GM18508 (cell line): ENCODE results near the gene HES4.

Source experiments
- ATAC-seq: cut with Tn5 transposase; IDR thresholded peaks from one replicate; pipeline ENCODE4 v1.9.1; 2021; ENCODE audit warnings: moderate number of reproducible peaks; ENCODE audit not compliant: insufficient read depth, unreplicated experiment

HES4 gene, protein sequence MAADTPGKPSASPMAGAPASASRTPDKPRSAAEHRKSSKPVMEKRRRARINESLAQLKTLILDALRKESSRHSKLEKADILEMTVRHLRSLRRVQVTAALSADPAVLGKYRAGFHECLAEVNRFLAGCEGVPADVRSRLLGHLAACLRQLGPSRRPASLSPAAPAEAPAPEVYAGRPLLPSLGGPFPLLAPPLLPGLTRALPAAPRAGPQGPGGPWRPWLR

DNA sequence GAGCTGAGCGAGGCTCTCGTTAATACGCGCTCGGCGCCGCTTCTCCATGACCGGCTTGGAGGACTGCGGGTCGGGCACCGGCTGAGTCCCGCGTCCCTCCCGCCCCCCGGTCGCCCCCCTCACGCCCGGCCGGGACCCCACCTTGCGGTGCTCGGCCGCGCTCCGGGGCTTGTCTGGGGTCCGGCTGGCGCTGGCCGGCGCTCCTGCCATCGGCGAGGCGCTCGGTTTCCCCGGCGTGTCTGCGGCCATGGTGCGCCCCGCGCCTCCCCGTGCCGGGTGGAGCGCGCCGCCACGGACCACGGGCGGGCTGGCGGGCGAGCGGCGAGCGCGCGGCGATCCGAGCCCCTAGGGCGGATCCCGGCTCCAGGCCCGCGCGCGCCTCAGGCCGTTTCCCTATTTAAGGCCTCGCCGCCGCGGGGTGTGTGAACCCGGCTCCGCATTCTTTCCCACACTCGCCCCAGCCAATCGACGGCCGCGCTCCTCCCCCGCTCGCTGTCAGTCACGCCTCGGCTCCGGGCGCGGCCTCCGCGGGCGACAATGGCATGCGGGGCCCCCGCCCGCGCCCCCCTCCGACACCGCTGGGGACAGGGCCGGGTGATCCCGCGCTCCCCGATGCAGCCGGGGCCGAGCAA lies at the start of gene HES4:
HES4 (minus strand) TSS at position 373 of the 632 bp plus-strand sequence; CDS start at position 249, 124 bp downstream.
- ATAC-seq = no peak

DNA sequence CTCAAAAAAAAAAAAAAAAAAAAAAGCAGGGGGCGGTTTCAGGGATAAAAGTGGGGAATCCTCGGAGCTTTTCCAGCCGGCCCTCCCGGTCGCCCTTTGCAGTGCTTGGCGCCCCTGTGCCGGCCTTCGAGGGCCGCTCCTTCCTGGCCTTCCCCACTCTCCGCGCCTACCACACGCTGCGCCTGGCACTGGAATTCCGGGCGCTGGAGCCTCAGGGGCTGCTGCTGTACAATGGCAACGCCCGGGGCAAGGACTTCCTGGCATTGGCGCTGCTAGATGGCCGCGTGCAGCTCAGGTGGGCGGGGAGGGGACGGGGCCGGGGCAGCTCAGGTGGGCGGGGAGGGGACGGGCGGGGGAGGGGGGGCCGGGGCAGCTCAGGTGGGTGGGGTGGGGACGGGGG lies 48.9 kb upstream of the HES4 start:
- no peak for ATAC-seq

DNA sequence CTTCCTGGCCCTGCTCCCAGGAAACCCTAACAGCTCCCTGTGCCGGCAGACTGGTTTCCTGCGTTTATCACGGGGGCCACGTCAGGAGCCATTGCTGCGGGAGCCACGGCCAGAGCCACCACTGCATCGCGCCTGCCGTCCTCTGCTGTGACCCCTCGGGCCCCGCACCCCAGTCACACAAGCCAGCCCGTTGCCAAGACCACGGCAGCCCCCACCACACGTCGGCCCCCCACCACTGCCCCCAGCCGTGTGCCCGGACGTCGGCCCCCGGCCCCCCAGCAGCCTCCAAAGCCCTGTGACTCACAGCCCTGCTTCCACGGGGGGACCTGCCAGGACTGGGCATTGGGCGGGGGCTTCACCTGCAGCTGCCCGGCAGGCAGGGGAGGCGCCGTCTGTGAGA lies 48.1 kb upstream of the HES4 start:
- no peak for ATAC-seq

DNA sequence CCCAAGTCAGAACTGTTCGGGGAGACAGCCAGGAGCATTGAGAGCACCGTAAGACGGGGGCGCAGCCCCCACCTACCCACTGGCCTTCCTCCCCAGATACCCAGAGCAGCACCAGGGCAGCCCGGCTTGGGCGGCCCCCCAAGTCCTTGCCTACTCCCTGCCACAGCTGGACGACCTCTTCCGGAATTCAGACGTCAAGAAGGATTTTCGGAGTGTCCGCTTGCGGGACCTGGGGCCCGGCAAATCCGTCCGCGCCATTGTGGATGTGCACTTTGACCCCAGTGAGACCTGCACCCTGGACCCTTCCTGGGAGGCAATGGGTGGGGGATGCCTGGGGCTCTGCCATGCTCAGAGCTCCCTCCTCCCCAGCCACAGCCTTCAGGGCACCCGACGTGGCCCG lies 47.5 kb upstream of the HES4 start:
- ATAC-seq = no peak

DNA sequence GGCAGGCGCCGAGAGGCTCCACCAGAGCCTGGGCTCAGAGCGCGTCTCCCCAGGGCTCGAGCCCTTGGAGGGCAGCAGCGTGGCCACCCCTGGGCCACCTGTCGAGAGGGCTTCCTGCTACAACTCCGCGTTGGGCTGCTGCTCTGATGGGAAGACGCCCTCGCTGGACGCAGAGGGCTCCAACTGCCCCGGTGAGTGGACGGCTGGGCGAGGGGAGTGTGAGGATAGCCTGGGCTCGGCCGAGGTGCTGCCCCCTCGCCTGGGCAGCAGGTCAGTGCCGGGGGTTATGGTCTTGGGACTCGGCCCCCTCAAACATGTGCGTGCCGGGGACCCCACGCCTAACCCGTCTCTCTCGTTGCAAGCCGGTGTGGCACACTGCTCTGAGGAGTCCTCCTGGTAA lies 46.9 kb upstream of the HES4 start:
- ATAC-seq = no peak

DNA sequence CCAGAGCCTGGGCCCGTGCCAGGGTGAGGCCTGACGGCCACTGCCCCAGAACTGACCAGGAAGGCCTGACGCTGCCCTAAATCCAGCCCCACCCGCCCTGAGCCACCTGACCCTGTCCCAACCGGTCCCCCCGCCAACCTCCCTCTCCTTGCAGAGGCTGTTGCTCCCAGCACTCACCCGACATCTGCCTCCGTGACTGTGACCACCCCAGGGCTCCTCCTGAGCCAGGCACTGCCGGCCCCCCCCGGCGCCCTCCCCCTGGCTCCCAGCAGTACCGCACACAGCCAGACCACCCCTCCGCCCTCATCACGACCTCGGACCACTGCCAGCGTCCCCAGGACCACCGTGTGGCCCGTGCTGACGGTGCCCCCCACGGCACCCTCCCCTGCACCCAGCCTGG lies 46.3 kb upstream of the HES4 start:
- ATAC-seq = no peak

DNA sequence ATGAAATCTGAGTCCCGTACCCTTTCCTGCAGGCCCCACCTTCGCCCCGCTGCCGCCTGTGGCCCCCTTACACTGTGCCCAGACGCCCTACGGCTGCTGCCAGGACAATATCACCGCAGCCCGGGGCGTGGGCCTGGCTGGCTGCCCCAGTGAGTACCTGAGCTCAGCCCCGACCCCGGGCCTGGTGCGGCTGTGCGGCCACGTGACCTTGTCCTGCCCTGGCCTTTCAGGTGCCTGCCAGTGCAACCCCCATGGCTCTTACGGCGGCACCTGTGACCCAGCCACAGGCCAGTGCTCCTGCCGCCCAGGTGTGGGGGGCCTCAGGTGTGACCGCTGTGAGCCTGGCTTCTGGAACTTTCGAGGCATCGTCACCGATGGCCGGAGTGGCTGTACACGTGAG lies 45.2 kb upstream of the HES4 start:
- ATAC-seq = no peak

DNA sequence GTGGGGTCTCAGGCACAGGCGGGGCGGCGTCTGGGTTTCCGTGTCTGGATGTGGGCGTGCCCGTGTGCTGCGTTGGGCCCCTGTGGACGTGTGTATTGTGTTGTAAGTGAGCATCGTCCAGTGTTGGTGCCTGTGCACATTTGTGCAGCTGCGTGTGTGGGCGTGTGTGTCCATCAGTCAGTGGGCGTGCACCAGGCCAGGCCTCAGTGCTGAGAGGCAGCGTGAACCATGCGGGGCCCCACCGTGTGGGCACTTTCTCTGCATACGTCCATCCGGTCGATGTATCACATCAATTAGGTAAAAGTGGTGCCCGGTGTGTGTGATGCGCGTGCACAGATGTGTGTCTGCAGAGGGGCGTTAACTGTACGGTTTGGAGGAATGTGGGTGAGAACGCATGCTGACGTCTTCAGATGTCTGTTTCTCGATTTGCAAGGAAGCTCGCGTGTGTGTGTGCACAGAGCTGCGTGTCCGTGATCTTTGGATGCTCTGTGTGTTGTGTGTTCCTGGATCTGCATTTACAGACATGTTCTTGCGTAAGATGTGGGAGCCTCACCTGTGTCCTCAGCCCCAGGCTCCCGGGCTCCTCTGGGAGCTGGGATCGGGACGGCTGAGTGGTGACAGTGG lies 44.7 kb upstream of the HES4 start:
- ATAC-seq = no peak

DNA sequence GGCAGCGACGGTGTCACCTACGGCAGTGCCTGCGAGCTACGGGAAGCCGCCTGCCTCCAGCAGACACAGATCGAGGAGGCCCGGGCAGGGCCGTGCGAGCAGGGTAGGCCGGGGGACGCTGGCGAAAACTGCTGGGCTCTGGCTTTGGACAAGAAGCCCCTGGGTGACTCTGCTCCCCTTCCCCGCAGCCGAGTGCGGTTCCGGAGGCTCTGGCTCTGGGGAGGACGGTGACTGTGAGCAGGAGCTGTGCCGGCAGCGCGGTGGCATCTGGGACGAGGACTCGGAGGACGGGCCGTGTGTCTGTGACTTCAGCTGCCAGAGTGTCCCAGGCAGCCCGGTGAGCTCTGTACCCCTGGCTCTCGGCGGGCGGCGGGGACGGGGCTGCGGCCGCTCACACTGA lies 44.0 kb upstream of the HES4 start:
- no peak for ATAC-seq

DNA sequence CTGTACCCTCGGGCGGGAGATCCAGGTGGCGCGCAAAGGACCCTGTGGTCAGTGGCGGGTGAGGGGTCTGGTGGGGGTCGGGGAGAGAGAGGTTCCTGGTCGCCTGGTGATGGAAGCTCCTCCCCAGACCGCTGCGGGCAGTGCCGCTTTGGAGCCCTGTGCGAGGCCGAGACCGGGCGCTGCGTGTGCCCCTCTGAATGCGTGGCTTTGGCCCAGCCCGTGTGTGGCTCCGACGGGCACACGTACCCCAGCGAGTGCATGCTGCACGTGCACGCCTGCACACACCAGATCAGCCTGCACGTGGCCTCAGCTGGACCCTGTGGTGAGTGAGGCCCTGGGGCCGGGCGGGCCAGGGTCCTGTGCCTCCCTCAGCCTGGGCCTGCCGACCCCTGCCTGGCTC lies 43.5 kb upstream of the HES4 start:
- no peak for ATAC-seq

DNA sequence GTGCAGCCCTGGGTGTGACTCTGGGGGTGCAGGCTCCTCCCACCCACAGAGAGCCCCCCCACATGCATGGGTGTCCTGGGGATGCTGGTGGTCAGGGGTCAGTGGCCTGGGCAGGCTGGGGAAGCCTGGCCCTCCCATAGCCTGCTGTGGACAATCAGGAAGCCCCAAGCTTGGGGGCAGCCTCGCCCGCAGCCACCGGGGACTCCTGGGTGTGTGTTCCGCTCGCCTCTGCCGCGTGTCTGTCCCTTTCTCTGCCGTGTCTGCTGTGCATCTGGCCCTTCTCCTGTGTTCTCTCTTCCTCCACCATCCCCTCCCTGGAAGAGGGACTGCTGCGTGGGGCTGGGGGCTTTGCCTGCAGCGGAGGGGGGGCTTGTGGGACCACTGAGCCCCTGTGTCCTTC lies 42.9 kb upstream of the HES4 start:
- ATAC-seq = no peak

DNA sequence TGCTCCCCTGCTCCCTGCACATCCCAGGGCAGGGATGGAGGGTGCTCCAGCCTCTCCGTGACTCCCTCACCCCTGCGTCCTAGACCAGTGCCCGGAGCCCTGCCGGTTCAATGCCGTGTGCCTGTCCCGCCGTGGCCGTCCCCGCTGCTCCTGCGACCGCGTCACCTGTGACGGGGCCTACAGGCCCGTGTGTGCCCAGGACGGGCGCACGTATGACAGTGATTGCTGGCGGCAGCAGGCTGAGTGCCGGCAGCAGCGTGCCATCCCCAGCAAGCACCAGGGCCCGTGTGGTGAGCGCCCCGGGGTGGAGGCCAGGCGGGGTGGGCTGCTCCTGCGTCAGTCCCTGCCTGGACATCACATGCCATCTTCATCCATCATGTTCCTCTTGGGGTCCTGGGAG lies 42.0 kb upstream of the HES4 start:
- ATAC-seq = no peak

DNA sequence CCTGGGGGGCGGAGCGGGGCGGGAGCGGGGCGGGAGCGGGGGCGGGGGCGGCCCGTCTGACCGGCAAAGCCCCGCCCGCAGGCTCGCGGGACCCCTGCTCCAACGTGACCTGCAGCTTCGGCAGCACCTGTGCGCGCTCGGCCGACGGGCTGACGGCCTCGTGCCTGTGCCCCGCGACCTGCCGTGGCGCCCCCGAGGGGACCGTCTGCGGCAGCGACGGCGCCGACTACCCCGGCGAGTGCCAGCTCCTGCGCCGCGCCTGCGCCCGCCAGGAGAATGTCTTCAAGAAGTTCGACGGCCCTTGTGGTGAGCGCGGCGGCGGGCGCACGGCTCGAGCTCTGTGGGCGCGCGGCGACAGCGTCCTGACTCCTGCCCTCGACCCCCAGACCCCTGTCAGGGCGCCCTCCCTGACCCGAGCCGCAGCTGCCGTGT lies 41.2 kb upstream of the HES4 start:
- no peak for ATAC-seq

DNA sequence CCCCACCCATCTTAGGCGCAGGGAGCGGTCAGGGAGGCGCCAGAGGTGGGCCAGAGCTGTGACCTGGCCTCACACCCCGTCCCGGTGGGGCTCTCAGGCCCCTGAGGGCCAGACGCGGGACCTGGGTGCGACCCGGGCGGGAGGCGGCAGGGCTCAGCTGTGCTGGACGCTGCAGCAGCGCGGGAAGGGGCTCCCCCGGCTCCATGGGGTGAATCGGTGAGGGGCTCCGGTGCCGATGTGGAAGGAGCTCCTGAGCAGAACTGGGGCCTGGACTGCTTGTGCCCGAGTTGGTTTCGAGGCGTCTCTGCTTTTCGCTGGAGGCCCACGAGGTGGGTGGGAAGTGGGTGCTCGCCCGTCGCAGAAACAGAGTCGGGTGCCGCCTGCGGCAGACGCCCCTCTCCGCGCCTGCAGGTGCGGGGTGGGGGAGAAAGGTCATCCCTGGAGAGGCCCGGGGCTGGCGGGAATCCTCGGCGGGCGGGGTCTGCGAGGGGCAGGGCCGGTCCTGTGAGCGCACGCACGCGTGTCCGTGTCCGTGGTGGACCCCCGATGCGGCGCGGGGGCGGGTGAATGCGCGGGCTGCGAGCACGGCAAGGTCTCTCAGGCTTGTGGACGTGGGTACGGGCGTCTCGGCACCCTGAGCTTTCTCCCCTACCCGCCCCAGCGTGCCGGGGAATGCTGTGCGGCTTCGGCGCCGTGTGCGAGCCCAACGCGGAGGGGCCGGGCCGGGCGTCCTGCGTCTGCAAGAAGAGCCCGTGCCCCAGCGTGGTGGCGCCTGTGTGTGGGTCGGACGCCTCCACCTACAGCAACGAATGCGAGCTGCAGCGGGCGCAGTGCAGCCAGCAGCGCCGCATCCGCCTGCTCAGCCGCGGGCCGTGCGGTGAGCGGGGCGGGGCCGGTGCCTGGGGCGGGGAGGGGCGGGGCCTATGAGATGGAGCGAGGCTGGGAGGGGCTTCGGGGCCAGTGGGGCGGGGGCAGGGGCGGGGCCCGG lies 40.4 kb upstream of the HES4 start:
- ATAC-seq = no peak

DNA sequence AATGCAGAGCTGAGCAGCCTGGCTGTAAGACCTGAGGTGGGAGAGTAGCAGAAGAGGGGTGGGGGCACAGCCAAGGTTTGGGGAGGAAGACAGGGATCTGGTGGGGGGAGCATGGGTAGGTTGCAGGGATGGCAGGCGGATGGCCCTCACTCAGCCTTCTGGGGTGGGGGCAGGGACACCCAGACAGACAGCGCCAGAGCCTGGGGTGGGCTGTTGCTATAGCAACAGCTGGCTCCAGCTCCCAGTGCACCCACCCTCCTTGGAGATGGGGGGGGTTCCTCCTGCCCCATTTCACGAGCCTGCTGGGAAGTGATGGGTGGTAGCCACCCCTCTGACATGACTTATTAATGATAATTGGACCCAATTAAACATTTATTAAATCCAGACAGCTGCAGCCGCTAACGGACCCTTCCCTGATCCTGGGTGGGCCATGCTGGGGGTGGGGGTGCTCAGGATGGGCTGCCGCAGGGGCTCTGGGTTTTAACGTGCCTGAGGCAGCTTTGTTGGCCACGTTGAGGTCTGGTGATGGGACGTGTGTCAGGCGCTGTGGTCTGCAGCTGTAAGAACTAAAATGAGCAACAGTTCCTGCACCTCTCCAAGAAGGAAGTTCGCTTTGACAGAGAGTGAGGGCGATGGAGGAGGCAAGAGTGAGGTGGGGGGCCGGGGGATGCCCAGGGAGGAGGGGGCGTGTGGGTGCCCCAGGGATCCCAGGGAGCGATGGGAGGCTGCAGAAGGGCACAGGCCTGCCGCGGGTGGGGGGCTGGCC lies 39.4 kb upstream of the HES4 start:
- no peak for ATAC-seq

DNA sequence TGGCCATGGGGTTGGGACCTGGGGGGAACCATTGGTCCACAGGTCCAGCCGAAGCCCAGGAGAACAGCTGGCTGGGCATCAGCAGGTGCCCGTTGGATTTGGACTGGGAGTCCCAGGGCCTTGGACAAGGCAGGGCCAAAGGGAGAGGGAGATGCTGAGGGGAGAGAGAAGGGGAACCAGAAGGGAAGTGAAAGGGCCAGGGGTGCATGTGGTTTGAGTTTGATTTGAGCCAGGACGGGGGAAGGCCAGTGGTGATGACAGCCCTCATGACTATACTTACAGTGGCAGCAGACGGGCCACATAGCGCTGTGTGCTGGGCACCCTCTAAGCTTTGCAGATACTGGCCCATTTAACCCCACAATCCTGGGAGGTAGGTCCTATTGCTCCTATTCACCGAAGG lies 38.8 kb upstream of the HES4 start:
- ATAC-seq = no peak

DNA sequence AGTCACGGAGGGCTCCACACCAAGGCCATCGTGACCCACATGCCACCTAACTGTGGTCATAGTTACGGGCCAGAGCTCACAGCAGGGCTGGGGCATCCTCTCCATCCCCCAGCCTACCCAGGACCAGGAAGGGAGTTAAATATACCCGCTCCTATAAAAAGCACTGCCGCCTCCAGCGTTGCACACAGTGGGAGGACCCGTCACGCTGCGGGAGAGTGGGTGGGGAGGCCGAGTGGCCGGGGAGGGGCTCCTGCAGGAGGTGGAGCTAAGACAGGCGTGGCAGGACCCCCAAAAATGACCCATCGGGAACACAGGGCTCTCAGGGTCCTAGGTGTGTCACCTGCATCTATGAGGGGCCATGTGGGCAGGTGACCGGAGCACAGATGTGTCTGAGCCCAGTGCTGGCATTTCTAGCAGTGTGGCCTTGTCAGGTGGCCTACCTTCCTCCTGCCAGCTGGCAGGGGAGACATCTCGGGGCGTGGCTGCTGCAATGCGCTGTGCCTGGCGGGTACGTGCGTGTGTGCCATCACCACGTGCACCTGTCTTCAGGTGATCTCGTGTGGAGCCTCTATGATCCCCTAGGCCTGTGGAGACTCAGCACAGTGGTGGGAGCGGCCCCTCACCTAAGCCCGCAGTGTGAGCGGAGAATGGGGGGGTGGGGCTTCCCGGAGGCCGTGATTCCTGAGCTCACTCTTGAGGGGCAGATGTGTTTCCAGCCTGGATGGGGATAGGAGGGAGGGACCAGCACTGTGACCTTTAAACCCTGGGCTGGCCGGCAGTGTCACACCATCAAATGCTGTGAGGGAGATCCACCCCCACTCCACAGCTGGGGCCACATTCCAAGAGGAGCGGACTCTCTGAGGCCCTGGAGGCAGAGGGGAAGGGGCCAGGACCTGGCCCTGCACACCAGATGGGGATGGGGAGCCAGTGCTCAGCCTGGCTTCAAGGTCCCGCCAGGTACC lies 37.8 kb upstream of the HES4 start:
- ATAC-seq = no peak

DNA sequence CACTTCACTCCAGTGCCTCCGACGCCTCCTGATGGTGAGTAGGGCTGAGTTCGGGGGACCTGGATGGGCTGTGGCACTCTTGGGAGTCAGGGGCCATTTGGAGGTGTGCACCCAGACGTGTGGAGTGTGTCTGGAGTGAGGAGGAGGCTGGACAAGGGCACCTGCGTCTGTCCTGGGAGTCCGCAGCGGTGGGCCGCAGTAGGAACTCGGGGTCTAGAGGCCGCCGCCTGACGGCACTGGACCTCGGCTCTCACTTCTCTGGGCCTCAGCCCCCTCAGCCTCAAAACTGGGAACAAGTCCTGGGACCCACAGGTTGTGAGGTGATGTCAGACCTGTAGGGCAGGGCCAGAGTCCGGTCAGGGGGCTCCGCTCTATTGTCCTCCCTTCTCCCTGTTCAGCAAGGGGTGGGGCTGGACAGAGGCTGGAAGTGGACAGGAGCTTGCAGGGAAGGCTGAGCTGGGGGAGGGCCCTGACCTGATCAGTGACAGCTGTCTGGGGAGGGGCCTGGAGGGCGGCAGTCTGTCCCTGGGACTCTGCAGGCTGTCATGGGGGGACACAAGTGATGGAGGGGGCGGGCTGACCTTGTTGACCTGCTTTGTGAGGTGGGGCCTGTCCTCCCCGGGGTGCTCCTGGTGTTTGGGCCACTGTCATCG lies 35.5 kb upstream of the HES4 start:
- no peak for ATAC-seq

DNA sequence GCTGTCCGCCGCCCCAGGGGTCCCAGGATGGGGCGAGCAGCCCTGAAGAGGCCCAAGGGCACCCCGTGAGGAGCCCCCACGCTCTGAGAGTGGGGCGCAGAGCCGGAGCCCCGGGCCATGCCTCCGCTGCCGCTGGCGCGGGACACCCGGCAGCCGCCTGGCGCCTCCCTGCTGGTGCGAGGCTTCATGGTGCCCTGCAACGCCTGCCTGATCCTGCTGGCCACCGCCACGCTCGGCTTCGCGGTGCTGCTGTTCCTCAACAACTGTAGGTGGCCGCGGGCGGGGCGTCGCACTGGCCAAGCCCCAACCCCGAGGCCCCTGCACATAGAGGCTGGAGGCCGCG lies 34.5 kb upstream of the HES4 start:
- ATAC-seq = no peak
